GM21515 (cell line): Measurements from ENCODE around the gene SOD3.
A peak's percentile ranks its signal among the peaks of the same experiment; 100 is the strongest.

Experiments used
- ATAC-seq: cut with Tn5 transposase; IDR thresholded peaks from one replicate; pipeline ENCODE4 v1.9.1; 2021; ENCODE audit not compliant: unreplicated experiment

The SOD3 gene

DNA sequence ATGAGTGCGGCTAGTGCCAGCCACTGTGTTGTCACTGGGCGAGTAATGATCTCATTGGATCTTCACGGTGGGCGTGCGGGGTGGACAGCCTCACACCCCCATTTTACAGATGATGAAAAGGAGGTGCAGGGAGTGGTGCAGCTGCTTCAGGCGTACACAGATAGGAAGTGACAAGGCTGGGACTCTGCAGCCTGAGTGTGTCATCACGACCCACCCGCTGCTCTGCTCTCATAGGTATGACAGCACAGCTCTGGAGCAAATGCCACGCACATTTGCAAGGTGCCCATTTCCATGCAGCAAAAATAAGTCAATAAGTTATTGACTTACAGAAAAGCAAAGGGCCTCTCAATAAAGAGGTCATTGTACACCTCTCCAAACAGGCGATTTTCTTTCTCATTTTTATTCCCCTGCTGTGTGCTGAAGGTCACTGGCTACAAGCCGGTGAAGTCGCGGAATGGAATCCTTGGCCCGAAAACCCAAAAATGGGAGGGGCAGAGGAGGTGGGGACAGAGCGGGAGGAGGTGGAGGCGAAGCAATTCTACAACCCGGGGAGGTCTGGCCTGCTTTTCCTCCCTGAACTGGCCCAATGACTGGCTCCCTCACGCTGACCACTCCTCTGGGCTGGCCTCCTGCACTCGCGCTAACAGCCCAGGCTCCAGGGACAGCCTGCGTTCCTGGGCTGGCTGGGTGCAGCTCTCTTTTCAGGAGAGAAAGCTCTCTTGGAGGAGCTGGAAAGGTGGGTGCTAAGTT is at the start of gene SOD3:
Gene SOD3, plus strand, starts transcription at position 658 of the 750 bp plus-strand sequence. CDS start 3,949 bp downstream, outside the sequence.
- no peak for ATAC-seq

DNA sequence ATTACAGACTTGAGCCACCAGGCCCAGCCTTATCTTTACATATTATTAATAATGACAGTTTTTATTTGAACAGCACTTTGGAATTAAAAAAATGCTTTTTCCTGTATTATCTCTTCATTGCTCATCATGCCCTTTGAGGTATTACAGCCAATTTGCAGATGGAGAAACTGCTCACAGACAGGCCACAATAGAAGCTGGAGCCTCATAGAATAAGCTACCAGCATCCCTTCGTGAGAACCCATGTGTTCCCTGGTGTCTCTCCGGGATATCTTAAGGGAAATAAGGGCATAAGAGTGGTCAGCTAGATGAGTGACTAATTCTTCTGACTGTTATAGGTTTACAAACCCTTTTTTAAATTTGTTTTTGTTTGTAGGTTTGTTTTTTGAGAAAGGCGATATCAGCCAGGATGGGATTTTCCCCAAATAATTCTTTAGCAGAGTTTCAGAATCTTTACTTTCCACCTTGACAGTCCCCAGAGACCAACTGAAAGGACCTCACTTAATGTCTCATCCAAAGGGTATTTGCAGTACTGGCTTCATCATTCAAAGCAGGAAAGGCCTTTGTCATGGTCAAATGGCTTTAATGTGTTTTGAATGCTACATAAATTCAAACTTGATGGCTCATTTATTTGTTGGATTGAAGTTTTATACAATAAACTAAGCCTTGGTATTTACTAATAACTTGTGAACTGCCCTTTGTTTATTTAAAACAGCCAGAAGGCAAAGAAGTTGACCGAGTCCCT is 48.0 kb upstream of the SOD3 start:
- ATAC-seq, result no peak

- no peak for ATAC-seq
Observed at GRCh38 chr4:24748023-24748422, 47.4 kb upstream of the SOD3 start.

DNA sequence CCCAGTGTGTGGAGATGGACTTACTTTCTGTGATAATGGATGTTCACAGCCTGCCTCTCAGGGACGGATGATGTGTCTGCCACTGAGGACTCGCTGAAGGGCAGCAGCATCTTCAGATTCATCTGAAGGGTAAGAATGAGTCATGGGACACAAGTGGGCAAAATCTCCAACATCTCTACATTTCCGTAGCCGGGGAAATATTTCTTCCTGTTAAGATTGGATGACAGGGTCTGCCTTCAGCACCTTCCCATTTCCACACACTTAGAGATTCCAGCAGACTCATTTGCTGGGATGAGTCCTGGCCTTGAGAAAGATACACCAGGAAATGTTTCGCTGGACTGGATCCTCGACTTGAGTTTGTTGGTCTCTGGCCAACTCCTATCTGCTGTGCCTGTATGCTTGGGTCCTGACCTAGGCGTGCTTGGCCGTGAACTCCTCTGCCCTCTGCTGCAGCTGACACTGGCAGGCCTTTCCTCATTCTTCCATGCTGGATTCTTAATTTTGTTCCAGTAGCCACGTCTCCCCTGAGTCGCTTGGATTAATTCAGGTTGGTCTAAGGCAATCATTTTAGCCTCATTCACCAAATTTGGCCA is 46.5 kb upstream of the SOD3 start:
- no peak for ATAC-seq

GRCh38 chr4:24750106-24750505 is 45.3 kb upstream of the SOD3 start:
- no peak for ATAC-seq

- no peak for ATAC-seq
Observed at GRCh38 chr4:24751926-24752539, 43.3 kb upstream of the SOD3 start.

- no peak for ATAC-seq
Observed at GRCh38 chr4:24753519-24753918, 41.9 kb upstream of the SOD3 start.

GRCh38 chr4:24754571-24754970 is 40.8 kb upstream of the SOD3 start:
- no peak for ATAC-seq

GRCh38 chr4:24763631-24764297 is 31.6 kb upstream of the SOD3 start:
- ATAC-seq, result no peak

- ATAC-seq, result no peak
Observed at GRCh38 chr4:24764345-24764744, 31.0 kb upstream of the SOD3 start.

DNA sequence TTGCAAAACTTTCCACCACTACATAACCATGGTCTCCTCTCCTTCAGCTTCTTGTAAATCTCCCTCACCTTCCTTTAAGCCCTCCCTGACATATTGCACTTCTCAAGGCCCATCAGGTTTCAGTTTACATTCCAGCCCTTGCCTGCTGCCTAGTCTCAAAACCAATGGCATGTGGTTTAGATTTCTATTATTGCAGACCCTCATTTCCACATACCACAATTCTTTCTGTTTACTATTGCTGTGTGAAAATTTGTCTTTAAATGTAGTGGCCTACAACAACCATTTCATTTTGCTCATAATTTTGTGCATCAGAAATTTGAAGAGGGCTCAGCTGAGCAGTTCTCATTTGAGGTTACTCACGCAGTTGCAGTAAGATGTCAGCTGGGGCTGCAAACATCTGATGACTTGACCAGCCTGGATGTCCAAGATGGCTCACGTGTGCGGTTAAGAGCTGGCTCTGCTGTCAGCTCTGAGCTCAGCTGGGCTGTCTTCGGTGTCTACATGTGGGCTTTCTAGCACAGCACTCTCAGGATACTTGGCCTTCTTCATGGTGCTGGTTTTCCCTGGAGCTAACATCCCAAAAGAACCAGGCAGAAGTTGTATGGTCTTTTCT is 29.9 kb upstream of the SOD3 start:
- no peak for ATAC-seq

GRCh38 chr4:24768006-24768405 is 27.4 kb upstream of the SOD3 start:
- no peak for ATAC-seq

DNA sequence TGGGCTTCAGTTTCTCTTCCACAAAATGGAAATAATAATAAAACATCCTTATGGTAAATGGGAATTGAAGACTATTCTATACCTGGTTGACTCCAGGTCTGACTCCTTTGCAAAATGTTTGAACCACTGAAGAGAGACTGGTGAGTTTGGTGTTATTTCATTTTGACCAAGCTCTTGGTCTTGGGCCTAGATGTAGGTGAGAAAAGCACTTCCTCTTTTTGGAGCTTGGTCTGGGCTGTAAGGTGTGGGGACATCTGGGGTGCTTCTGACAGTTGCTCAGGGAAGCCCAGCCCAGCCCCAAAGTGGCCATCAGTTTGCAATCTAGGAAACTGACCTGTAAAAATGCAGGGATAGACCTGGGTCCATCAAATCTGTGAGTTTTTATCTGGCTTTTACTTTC is 26.8 kb upstream of the SOD3 start:
- peak; percentile 74 for ATAC-seq

DNA sequence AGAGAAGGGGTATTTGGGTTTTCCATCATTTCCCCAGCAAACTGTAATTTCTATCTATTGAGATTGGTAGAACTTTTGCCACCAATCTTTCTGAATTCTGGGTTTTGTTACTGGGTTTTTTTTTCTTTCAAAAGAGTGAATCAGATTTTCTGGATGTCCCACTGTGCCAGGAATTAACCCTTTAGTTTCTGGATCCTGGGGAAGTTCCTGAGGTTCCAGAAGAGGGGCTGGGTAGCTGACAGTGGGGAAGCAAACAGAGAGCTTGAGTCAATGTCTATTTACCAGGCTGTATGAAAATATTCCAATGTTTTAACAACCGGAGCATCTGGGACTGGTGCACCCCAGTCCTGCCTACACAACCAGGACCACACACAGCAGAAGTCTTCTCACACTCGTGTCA is 25.8 kb upstream of the SOD3 start:
- no peak for ATAC-seq

DNA sequence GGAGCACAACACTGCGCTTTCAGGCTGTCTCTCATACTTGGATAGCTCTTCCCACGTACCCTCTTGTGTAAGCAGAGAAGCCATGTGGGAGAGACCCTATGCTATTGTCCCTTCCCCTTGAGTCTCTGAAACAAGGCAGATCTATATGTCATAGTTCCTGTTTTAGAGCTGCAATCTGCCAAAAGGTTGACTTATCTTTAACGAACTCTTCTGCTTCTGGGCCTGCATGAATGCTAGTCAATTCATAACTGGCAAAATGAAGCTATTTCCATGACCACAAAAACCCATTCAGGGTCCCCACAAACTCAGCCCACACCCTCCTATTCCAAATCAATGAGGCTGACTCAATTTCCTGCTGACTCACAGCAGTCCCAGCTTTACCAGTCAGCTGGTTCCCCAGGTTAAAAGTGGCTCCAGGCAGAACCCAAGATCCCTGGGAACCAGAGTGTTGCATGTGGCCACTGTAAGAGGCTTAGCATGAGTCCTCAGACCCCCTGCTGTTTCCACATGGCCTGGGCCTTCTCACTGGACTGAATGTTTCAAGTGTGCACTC is 25.3 kb upstream of the SOD3 start:
- peak; percentile 73 for ATAC-seq

DNA sequence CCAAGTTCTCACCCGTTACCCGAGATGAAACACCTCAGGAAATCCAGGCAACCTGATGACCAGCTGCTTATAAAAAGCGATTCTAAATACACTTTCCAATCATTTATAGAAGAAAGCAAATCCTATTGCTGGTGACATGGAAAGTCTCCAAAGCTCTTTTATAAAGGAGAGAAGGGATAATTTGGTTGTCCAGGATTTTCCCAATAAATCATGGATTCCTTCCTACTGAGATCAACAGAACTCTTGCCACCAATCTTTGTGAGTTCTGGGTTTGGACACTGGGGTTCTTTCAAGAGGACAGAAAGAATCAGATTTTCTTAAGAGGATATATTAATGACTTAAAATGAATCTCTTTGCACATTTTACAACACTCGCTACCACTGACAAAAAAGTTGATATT is 24.7 kb upstream of the SOD3 start:
- ATAC-seq, result no peak

DNA sequence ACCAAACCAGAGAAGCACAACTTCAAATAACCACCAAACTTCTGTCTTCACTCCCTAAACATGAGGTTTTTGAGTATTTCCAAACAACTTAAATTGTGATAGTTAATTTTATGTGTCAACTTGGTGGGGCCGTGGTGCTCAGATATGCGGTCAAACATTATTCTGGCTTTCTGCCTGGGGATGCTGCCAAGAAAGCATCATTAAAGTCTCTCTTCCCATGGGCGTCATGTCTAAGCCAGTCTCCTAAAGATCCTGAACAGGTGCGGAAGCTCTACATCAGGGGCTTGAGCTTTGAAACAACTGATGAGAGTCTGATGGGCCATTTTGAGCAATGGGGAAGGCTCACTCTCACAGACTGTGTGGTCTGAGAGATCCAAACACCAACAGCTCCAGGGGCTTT is 24.1 kb upstream of the SOD3 start:
- ATAC-seq, result no peak

GRCh38 chr4:24772061-24772705 is 23.2 kb upstream of the SOD3 start:
- no peak for ATAC-seq

- no peak for ATAC-seq
Observed at GRCh38 chr4:24772952-24773351, 22.4 kb upstream of the SOD3 start.

DNA sequence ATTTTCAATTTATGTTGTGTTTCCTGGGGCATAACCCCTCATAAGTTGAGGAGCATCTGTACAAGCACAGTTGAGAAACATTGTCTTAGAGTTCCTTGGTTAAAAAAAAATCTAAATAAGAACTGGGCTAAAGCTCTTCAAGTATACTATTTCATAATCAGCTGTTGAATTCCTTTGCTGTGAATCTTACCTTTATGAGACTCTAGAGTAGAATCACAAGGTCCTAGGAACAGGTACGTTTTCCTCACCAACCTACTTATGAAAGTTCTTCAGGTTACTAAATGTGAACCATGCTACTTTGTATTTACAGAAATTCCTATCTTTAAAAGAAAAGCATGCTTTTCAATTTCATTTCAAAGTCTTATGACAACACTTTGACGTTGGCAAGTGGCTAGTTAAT is 20.9 kb upstream of the SOD3 start:
- ATAC-seq, result no peak
